Activated T-helper 9 cell treated with anti-CD3 and anti-CD28 coated beads, Interleukin-2, amount 50 U/mL, for 16 hours (primary cell): Measurements from ENCODE around the gene ZNF239.
"Not testable (repeated sequence)": the region's sequence is repeated elsewhere in the genome, so short reads cannot be mapped to it uniquely, and the experiment has no call there.

Experiments used
- DNase-seq: peaks from one replicate; pipeline ENCODE4 v3.0.0-alpha.2; 2020; ENCODE audit warnings: low read depth

ZNF239 gene

DNA sequence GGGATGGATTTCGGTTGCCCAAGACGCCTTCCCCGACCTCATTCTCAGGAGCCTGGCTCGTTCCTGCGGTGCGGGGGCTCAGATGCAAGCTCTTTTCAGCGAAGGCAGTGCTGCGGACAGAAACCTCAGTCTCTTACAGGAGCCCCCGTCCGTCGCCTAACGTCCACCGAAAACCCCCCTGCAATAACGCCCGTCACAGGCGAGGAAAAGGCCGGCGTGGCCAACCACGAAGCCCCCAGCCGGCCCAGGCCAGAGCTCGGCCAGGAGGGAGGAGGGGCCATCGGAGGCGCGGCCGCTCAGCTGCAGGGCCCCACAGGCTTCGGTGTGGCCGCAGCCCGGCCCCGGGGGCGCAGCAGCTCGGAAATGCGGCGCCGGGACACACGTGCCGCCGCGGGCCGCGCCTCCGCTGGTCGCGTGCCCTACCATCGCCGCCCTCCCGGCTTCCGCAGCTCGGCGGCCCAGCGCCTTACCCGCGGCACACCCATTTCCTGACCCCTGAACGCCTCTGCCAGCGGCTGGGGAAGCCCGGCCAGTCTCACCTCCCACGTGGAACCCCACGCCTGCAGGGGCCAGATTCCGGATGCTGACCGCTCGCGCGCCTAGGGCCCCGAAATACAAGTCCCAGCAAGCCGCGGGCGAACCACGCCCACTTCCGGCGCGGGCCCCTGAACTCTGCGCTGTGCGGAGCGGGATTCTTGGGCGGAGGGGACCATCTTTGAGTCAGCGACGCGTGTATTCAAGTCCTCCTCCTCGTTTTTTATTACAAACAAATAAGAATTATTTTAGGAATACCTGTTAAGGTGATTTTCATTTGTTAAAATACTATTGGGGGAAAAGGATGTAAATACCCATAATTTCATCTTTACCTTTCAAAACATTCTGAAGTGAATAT lies at the start of gene ZNF239:
ZNF239 (minus strand) TSS at position 616 of the 892 bp plus-strand sequence. CDS start 16,537 bp downstream, outside the sequence.
- peak; percentile 76 for DNase-seq

GRCh38 chr10:43623351-43623750 lies 48.9 kb upstream of the ZNF239 start:
- no peak for DNase-seq

DNA sequence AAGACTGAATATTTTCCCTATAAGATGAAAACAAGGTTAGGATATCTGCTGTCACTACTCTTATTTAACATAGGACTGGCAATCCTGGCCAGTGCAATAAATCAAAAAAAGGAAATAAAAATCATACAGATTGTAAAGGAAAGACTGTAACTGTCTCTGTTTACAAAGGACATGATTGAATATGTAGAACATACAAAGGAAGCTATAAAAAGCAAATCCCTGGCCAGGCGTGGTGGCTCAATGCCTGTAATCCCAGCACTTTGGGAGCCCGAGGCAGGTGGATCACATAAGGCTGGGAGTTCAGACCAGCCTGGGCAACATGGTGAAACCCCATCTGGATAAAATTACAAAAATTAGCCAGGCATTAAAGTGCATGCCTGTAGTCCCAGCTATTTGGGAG lies 47.6 kb upstream of the ZNF239 start:
- no peak for DNase-seq

DNA sequence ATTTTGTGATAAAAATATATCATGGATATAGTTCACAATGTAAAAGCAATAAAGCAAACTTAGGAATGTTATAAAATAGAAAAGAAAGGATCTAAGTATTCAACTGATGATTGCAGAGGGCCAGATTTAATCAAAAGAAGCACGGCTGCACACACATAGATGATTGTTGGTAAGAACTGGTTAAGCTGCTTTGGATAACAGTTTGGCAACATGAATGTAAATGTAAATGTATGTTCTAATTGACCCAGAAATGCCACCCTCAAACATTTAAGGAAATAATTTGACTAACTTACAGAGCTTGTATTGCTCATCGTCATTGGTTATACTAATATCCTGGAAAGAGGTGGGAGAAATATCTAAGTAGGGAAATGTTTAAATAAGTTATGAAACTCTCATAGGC lies 45.0 kb upstream of the ZNF239 start:
- DNase-seq, result no peak

GRCh38 chr10:43616697-43617370 lies 42.4 kb upstream of the ZNF239 start:
- DNase-seq, result no peak

GRCh38 chr10:43610636-43611035 lies 36.2 kb upstream of the ZNF239 start:
- no peak for DNase-seq

- DNase-seq, result no peak
Observed at GRCh38 chr10:43607199-43607573, 32.8 kb upstream of the ZNF239 start.

- DNase-seq, result peak; percentile 51
Observed at GRCh38 chr10:43606323-43607198, 32.1 kb upstream of the ZNF239 start, which contains the start of gene ZNF485. TSS of gene ZNF485 (plus strand) at chr10:43606438. CDS start at chr10:43607051, 613 bp downstream.

DNA sequence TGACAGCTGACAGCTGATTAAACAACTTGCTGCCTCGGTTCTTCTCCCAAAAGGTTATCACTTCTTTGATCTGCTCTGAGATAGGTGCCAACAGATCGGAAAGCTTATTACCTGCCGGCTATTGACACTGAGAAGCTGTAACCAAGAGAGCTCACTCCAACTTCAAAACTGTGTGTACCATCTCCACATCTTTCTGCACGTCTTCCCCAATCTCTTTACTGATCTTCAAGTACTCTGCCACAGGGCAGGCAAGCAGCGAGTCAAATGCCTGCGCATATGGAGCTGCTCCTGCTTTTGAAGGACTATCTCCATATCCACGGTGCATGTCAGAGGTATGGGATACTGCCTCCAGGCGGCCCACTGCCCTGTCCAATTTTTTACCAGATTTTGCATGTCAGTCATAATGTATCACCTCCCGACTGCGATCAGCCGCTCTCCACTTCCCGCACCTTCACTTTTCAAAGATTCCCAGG lies 31.5 kb upstream of the ZNF239 start:
- DNase-seq, result no peak

- DNase-seq, result not testable (repeated sequence)
Observed at GRCh38 chr10:43601576-43601975, 27.2 kb upstream of the ZNF239 start.

DNA sequence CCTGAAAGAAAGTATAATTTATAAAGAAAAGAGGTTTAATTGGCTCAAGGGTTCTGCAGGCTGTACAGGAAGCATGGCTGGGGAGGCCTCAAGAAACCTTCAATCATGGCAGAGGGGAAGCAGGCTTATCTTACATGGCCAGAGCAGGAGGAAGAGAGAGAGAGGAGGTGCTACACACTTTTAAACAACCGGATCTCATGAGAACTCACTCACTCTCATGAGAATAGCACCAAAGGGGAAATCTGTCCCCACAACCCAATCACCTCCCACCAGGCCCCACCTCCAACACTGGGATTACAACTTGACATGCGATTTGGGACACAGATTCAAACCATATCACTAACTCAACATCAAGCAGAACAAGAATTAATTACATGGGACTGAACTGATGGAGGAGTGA lies 24.9 kb upstream of the ZNF239 start:
- no peak for DNase-seq

- no peak for DNase-seq
Observed at GRCh38 chr10:43598446-43598845, 24.0 kb upstream of the ZNF239 start.

GRCh38 chr10:43596546-43596945 lies 22.1 kb upstream of the ZNF239 start:
- no peak for DNase-seq

- DNase-seq, result no peak
Observed at GRCh38 chr10:43595739-43596298, 21.4 kb upstream of the ZNF239 start.

GRCh38 chr10:43594944-43595589 lies 20.7 kb upstream of the ZNF239 start:
- no peak for DNase-seq

- DNase-seq, result no peak
Observed at GRCh38 chr10:43591303-43591904, 17.0 kb upstream of the ZNF239 start.

GRCh38 chr10:43586730-43587115 lies 12.3 kb upstream of the ZNF239 start:
- not testable (repeated sequence) for DNase-seq

- DNase-seq, result no peak
Observed at GRCh38 chr10:43585981-43586729, 11.7 kb upstream of the ZNF239 start.

DNA sequence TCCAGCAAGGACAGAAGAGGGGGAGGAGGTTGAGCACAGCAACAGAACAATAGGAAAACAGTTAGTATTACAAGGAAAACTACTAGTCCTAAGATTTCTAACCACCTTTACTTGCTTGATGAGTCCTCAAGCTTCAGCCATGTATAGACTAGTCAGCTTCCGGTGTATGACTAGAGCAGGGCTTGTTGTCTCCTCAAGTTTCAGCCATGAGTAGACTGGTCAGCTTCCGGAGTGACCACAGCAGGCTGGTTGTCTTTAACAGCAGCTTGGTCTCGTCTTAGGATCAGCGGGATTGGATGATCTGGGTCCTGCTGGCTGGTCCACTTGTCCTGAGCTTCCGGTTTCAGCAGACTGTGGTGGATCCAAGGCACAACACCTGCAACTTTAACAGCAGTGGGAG lies 10.6 kb upstream of the ZNF239 start:
- no peak for DNase-seq

DNA sequence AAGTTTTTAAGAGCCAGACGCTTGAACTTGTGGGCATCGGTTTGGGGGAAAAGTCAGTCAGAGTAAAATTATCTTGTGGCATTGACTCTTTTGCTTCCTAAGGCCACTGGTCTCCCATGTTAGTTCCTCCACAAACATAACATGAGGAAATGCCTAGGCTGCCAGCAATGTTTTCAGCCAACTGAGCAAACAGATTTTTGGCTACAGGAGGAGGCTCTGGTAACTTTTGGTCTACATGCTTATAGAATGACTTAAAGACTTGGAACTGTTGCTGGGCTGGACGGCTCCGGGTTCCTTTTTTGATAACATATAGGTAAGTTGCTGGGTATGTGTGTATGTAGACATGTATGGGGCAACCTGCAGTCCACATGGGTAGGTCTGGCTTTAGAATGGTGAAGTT lies 9.6 kb upstream of the ZNF239 start:
- no peak for DNase-seq
